OCI-LY7 (cell line): ENCODE data around the gene PNMA6F. TPM values are rescaled to one million over a fixed set of nuclear protein-coding genes. Genes with fewer than 3 reads are reported as not detected.

Experiments used
- BruUV-seq: library from RNA; stranded (reverse); fragments of 400-500 nt; replicated peaks from 2 replicates; lab custom pipeline; 2021; lab: Mats Ljungman, UMichigan
- CTCF ChIA-PET: fragments of 300-600 bp; sonication (Branson Sonifier 250); formaldehyde crosslinking; loops from one replicate; lab custom pipeline; 2022; ENCODE audit warnings: antibody characterized with exemption; ENCODE audit not compliant: unreplicated experiment; lab: Charles Lee
- POLR2A ChIA-PET: fragments of 300-600 bp; sonication (Branson Sonifier 250); formaldehyde crosslinking; loops from one replicate; lab custom pipeline; 2022; ENCODE audit warnings: antibody characterized with exemption; lab: Charles Lee
- DNase-seq: peaks from one replicate; pipeline ENCODE4 v3.0.0-alpha.2; 2015; ENCODE audit warnings: low spot score
- H2AFZ ChIP-seq: fragments of 200-600 bp; sonication (generic), shearing (Covaris generic); 2 replicates; pipeline ENCODE4 v1.6.1; 2014; ENCODE audit warnings: mild to moderate bottlenecking, antibody characterized with exemption, low read length, moderate library complexity
- H3K27ac ChIP-seq: fragments of 200-600 bp; sonication (generic); 2 replicates; pipeline ENCODE4 v1.5.1; 2014; ENCODE audit warnings: mixed run types, low read depth, mild to moderate bottlenecking, moderate library complexity, low read length, inconsistent platforms; ENCODE audit not compliant: poor library complexity, severe bottlenecking
- H3K36me3 ChIP-seq: fragments of 200-600 bp; sonication (generic); 2 replicates; pipeline ENCODE4 v1.6.1; 2014; ENCODE audit warnings: mild to moderate bottlenecking, antibody characterized with exemption, low read length, moderate library complexity, mixed read lengths; ENCODE audit not compliant: insufficient read depth
- H3K4me1 ChIP-seq: fragments of 200-600 bp; sonication (generic); 2 replicates; pipeline ENCODE4 v1.5.1; 2014; ENCODE audit warnings: mild to moderate bottlenecking, low read length; ENCODE audit not compliant: insufficient read depth, poor library complexity, severe bottlenecking
- H3K4me2 ChIP-seq: fragments of 200-600 bp; sonication (generic); 2 replicates; pipeline ENCODE4 v1.6.1; 2014; ENCODE audit warnings: mild to moderate bottlenecking, low read length
- H3K4me3 ChIP-seq: fragments of 200-600 bp; sonication (generic); 2 replicates; pipeline ENCODE4 v1.5.1; 2014; ENCODE audit warnings: mild to moderate bottlenecking, low read depth, low read length; ENCODE audit not compliant: poor library complexity, severe bottlenecking
- H3K79me2 ChIP-seq: fragments of 200-600 bp; sonication (generic); 2 replicates; pipeline ENCODE4 v1.6.1; 2016; ENCODE audit warnings: low read depth, mild to moderate bottlenecking, low read length, moderate library complexity, mixed read lengths; ENCODE audit not compliant: insufficient read depth
- H3K9me2 ChIP-seq: fragments of 200-600 bp; sonication (generic); 2 replicates; pipeline ENCODE4 v1.6.1; 2016; ENCODE audit warnings: mild to moderate bottlenecking, low read length, mixed read lengths; ENCODE audit not compliant: insufficient read depth
- H3K9me3 ChIP-seq: fragments of 200-600 bp; sonication (generic); 2 replicates; pipeline ENCODE4 v1.6.1; 2014; ENCODE audit warnings: mild to moderate bottlenecking, mixed run types, low read length, mixed read lengths
- H4K20me1 ChIP-seq: fragments of 200-600 bp; sonication (generic); 2 replicates; pipeline ENCODE4 v1.6.1; 2014; ENCODE audit warnings: mild to moderate bottlenecking, antibody characterized with exemption, low read length, moderate library complexity, mixed read lengths; ENCODE audit not compliant: insufficient read depth
- CTCF ChIP-seq: fragments of 200-600 bp; sonication (generic); conservative IDR thresholded peaks from 2 replicates; pipeline ENCODE4 v1.5.1; 2014; ENCODE audit warnings: mild to moderate bottlenecking, antibody characterized with exemption, low read length, moderate library complexity, mixed read lengths
- EZH2phosphoT487 ChIP-seq: fragments of 200-600 bp; sonication (generic); IDR thresholded peaks from 2 replicates; pipeline ENCODE4 v1.6.1; 2018; ENCODE audit warnings: low read depth, borderline replicate concordance, mild to moderate bottlenecking, mixed run types, antibody characterized with exemption, low read length, moderate library complexity, mixed read lengths
- intact Hi-C: fragments of 100-400 bp; cut with micrococcal nuclease; formaldehyde crosslinking; loops from one replicate; pipeline ENCODE4 v1.10.0; 2022; ENCODE audit not compliant: unreplicated experiment
- total RNA-seq, 2 experiments: library from RNA; depleted of rRNA in 1 of 2; stranded (reverse); fragments of >200 nt in 1 of 2; shearing (Covaris generic) in 1 of 2; gene quantifications; 2 replicates each; pipeline ENCODE4 v1.2.3, GENCODE V29; 2014 to 2022

The PNMA6F gene
- total RNA-seq, 2 experiments from 2014 or later = not detected

- H3K4me2 ChIP-seq = peak within 1 kb of the TSS; percentile 79
- intact Hi-C loops = no loop called here
- 0 out of 2 replicates have a peak within 1 kb of the TSS, but pooled peaks have one; percentile 16 for H2AFZ ChIP-seq
- ChIA-PET CTCF (no interaction called here), POLR2A (interaction anchor here (1.7 kb wide), 1 partner anchor 40 kb away, joined by 6 read pairs; no protein-coding TSS in a partner anchor)
- no TSS peak for BruUV-seq
- no peaks in the 10 kb centered on the region; the same call in 1 of the 2 replicates for H4K20me1 ChIP-seq
- no peak within 1 kb of the TSS for H3K27ac ChIP-seq
- no peak for TF ChIP-seq CTCF
- no peak for TF ChIP-seq EZH2phosphoT487
- H3K36me3 ChIP-seq = peaks cover 21% of the 10 kb centered on the region
- peak; percentile 87 for DNase-seq
- H3K4me1 ChIP-seq = peaks cover 40% of the 10 kb centered on the region
- H3K4me3 ChIP-seq = peak within 1 kb of the TSS; percentile 84
- no peaks in the 10 kb centered on the region; the same call in 1 of the 2 replicates for H3K9me2 ChIP-seq
- no peaks in the 10 kb centered on the region for H3K79me2 ChIP-seq
- H3K9me3 ChIP-seq = no peaks in the 10 kb centered on the region
Measured at GRCh38 chrX:153333821-153334653, 12.5 kb upstream of the PNMA6F start, which contains the start of gene ZNF275. Gene ZNF275, plus strand, starts transcription at chrX:153334153. Its CDS starts 2,527 bp downstream, at chrX:153336680.

- no TSS peak for BruUV-seq
- H3K4me3 ChIP-seq = peak overlapping the region; percentile 84
- H3K9me3 ChIP-seq = no peaks in the 10 kb centered on the region
- ChIA-PET POLR2A (no interaction called here), CTCF (no interaction called here)
- peak overlapping the region; percentile 79; the same call in 1 of the 2 replicates for H3K4me2 ChIP-seq
- H3K27ac ChIP-seq = no peak overlapping the region
- peaks cover 40% of the 10 kb centered on the region for H3K4me1 ChIP-seq
- no peak for TF ChIP-seq EZH2phosphoT487
- TF ChIP-seq CTCF = no peak
- H2AFZ ChIP-seq = 0 out of 2 replicates have a peak overlapping the region, but pooled peaks have one; percentile 16
- DNase-seq = no peak
- H4K20me1 ChIP-seq = no peaks in the 10 kb centered on the region; the same call in 1 of the 2 replicates
- intact Hi-C loops = no loop called here
- no peaks in the 10 kb centered on the region for H3K79me2 ChIP-seq
- H3K9me2 ChIP-seq = no peaks in the 10 kb centered on the region; the same call in 1 of the 2 replicates
- H3K36me3 ChIP-seq = peaks cover 16% of the 10 kb centered on the region; the same call in 1 of the 2 replicates
Measured at GRCh38 chrX:153333266-153333665, 11.7 kb upstream of the PNMA6F start.
